Measurements from ENCODE around the gene PARD6A.

- TF ChIP-seq CTCF (IDR thresholded peaks at IDR 0.05) (no peak), POLR2AphosphoS5 (IDR thresholded peaks at IDR 0.05) (no peak)
Observed at GRCh38 chr16:67702130-67702529, 41.4 kb downstream of the PARD6A start.
